ENCODE data around the gene MBD5.

GRCh38 chr2:148552675-148553331 is 531.9 kb downstream of the MBD5 start:
- TF ChIP-seq CTCF (IDR thresholded peaks at IDR 0.05) (no peak), POLR2A (IDR thresholded peaks at IDR 0.05) (no peak)

Measured in Peyer's patch (tissue), 4 donors.